NCI-H1105 treated with DMSO at 0.1 percent for 48 hours (cell line): Measurements from ENCODE around the gene SLC2A1.

Experiments used
- DNase-seq: peaks from one replicate; lab custom pipeline; 2025; lab: John Stamatoyannopoulos, UW

SLC2A1 gene

DNA sequence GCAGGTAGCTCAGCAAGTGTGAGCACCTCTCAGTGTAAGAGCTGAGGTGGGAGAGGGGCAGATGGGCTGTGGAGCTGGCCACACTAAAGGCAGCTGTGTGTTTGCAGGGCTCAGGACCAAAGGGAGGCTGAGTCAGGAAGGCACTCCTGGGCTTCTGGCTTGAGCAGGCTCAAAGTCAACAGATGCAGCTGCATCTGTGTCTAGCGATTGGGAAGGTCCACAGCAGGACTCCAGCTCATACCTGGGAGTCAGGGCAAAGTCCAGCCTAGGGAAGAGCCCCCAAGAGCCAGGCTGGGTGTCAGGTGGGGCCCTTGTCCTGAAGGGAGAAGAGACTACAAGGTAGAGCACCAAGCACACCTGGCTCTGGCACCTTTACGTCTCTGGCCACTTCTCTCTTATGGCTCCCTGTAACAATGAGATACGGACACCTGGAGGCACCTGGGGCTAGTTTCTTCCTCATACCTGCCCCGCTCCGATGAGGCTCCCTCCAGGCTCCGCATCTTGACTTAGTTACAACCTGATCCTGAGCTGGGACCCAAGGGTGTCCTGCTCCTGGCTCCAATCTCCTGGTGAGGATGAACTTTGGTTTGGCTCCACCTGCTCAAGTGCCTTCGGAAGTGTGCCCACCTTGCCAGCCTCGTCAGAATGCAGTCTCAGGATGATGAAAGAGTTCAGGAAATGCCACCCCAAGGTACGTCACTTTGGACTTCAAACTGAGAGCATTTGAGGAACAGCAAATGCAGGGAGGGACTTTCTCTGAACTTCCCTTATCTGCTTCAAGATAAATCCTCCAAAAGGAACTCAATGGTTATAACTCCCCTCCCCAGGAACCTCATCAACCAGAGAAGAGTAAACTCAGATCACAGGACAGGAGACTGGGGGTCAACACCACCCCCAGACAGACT is 21.5 kb upstream of the SLC2A1 start:
- no peak for DNase-seq

DNA sequence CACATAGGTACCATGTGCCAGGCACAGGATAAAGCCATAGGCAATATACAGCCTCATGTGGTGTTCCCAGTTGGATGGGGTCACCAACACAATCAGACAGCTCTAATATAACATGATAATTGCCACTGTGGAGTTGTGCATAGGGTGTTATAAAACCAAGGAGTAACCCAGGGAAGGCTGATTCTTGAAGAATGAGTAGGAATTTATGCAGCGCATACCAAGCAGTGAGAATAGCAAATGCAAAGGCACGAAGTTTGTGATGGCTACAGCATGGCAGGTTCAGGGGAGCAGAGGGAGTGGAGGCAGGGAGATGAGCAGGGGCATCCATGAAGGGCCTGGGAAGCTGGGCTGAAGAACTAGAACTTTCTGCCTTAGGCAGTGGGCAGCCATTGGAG is 20.4 kb upstream of the SLC2A1 start:
- no peak for DNase-seq

DNA sequence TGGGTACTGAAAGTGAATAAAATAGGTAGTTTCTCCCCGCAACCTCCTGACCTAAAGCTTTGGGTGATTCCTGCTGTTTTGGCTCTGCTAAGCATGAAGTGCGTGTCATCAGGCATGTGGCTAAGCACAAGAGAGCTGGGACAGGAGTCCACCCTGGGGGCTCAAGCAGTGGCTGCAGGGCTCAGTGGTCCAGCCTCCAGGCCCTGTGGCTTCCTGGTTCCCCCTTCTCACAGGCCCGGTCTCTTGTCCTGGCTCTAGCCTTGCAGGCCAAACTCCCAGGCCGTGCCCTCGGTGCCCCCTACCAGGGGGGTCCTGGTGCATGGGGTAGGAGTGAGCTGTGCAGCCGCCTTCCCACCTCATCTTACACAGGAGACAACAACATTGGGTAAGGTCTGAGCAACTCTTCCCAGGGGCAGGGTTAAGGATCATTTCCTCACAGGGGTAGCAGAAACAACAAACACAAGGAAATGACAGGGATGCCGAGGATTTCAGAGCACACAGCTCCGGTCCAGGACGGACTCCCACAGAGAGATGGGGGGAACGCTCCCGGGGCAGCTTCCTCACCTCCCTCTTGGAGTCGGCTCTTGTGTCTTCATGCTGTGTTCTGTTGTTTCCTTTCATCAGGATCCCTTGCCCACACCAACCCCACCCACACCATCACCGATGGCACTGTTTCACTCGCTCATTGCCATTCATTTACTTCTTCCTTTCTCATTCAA is 19.8 kb upstream of the SLC2A1 start:
- DNase-seq = no peak

GRCh38 chr1:42977653-42978052 is 19.0 kb upstream of the SLC2A1 start:
- DNase-seq = no peak

DNA sequence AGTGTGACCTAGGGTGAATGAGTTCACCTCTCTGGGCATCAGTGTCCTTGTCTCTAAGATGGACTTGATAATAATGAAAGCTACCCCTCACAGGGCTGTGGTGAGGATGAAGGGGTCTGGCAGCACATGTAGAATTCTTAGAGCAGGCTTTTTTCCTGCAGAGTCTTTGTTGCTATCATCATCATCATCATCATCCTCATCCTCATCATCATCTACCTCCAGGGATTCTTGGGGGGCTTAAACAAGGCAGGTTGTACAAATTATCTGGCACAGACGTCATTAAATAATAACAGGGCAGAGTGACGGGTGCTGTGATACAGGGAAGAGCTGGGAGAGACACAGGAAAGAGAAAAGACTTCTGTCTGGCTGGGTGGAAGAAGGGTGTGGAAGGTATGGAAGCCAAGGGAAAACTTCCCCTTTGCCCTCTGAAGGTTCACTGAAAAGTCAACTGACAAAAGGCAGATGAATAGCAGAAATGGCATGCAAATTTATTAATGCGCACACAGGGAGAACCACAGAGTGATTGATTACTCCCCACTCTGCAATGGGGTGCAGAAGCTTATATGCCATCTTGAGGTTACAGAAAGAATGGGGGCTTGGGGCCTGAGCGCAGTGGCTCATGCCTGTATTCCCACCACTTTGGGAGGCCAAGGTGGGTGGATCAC is 17.0 kb upstream of the SLC2A1 start:
- DNase-seq = no peak

DNA sequence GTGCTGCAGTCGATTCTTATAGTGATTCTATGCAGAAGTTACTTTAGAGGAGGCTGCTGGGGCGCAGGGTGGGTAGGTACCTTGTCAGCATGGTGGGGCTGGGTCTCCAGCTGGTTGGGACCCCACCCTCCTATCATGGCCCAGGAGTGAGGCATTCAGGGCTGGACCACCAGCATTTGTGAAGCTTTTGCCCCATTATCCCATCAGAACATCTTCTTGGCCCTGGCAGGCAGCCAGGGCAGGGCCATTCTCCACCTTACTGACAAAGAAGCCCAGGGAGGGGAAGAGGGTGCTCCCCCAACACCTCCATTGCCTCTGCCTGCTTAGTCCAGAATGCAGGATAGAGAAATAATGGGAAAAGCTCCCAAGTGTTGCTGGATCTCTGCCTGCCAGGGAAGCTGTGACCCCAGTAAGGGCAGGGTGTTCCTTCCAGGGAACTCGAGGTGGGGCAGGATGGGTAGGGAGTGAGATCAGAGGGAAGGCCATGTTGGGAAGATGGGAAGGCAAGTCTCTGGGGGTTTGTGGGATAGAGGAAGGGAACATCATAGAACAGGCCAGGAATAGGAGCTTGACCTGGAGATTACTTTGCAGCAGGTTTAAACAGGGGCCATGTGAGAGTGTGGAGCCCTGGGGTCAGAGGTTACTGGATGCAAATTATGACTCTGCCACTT is 16.2 kb upstream of the SLC2A1 start:
- DNase-seq = no peak

DNA sequence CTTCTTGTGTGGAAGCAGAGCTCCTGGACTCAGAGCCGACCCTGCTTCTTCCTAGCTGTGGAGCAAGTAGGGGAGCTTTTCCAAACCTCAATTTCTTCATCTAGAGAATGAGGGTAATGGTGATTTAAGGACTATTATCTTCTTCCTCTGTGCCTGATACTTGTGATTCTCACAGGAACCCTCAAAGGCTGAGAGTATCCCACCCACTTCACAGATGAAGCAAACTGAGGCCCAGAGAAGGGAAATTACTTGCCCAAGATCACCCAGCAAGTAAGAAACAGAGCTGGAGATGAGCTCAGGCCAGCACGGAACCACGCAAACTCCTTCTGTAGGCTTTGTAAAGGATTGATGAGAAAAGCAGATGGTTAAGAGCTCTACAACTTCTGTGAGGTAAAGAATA is 15.1 kb upstream of the SLC2A1 start:
- no peak for DNase-seq

DNA sequence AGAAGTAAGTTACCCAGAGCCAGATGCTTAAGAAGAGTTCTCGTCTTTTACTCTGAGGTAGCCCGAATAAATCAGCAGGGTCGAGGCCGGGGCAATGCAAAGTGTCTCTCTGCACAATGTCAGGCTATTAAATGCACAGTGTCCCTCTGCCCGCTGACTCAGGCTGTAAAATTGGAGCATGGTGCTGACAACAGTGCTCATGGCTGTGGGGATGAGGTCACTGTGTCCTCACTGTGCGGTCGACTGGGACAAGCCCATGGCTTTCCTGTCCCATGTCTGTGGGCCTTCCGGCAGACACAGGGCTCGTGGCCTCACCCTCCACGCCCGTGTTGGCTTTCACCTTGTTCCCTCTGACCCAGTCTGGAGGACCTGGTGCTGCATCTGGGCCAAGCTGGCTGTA is 14.6 kb upstream of the SLC2A1 start:
- DNase-seq = no peak

DNA sequence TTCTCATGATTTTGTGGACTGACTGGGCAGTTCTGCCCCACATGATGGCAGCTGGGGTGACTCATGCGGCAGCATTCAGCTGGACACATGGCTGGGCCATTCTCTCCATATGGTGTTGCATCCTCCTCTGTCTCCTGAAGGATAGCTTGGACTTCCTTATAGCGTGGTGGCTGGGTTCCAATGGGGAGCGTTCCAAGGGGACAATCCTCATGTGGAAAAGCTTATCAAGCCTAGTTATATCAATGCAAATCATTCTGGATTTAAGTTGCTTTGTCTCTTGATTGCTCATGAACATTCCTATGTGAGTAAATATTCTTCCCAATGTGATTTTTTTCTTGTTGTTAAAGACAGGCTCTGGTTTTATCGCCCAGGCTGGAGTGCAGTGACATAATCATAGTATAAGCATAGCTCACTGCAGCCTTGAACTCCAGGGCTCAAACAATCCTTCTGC is 13.2 kb upstream of the SLC2A1 start:
- no peak for DNase-seq

- no peak for DNase-seq
These were observed 11.5 kb upstream of the SLC2A1 start for GRCh38 chr1:42970143-42970542.

DNA sequence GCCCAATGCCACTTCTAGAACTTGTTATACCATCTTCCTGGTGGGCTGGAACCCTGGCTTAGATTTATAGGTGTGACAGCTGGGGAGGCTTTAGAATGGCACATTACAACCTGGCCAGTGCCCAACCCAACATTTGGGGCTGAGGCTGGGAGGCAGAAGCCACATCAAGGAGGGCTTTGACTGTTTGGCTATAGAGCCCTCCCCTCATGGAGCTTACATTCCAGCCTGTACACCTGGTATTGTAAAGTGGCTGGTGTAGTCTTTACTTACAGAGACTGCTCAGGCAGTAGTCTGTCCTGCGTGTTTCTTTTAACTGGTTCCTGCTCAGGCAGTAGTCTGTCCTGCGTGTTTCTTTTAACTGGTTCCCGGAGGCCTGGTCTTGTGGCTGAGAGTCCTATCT is 10.0 kb upstream of the SLC2A1 start:
- DNase-seq = no peak

GRCh38 chr1:42966688-42967612 is 8.3 kb upstream of the SLC2A1 start:
- DNase-seq = peak; percentile 83

GRCh38 chr1:42965378-42965777 is 6.7 kb upstream of the SLC2A1 start:
- no peak for DNase-seq

DNA sequence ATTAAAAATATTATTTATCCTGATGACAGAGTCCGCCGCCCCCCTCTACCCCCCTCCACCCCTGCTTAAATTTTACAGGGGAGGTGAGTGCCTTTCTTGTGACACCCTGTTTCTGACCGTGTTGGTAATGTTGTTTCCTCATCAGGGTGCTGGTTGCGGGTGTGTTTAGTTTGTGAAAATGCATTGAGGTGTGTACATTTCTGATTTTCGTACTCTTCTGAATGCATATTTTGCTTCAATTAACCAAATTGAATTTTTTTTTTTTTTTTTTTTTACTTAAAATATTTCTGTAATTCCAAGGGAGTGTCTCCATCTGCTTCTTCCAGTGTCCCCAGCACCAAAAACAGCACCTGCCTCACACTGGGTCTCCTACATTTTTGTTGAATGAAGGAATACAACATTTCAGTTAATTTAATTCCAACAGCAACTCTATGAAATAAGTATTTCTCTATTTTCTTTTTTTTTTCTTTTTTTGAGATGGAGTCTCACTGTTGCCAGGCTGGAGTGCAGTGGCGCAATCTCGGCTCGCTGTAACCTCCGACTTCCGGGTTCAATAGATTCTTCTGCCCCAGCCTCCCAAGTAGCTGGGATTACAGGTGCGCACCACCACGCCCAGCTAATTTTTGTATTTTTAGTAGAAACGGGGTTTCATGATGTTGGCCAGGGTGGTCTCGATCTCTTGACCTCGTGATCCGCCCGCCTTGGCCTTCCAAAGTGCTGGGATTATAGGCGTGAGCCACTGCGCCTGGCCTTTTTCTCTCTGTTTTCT is 5.6 kb upstream of the SLC2A1 start:
- no peak for DNase-seq

- DNase-seq = no peak
These were observed 4.8 kb upstream of the SLC2A1 start for GRCh38 chr1:42963378-42964043.

- DNase-seq = peak; percentile 61
These were observed 4.1 kb upstream of the SLC2A1 start for GRCh38 chr1:42962641-42963377.

- DNase-seq = no peak
These were observed 2.8 kb upstream of the SLC2A1 start for GRCh38 chr1:42961312-42962091.
